ENCODE measurements around the gene EID3. TPM values are rescaled to one million over a fixed set of nuclear protein-coding genes. Genes with fewer than 3 reads are reported as not detected.
"Not testable (repeated sequence)": the region's sequence is repeated elsewhere in the genome, so short reads cannot be mapped to it uniquely, and the experiment has no call there.

Gene EID3
- total and polyA plus RNA-seq, 2 donors (not counting 1 experiment from before 2014, with no cell fraction given), result 2.3 to 18.0 TPM

GRCh38 chr12:104329707-104330532 lies 26.4 kb downstream of the EID3 start:
- H2AFZ ChIP-seq (ENCODE audit: low read length), result no peak overlapping the region
- H3K27me3 ChIP-seq (ENCODE audit: control insufficient read depth, insufficient read depth, low read length), result no peaks in the 10 kb centered on the region
- no peak overlapping the region for H3K4me2 ChIP-seq (ENCODE audit: extremely low read depth, insufficient read depth, low read length)
- H3K79me2 ChIP-seq (ENCODE audit: control insufficient read depth, insufficient read depth, low read length), result peaks cover 19% of the 10 kb centered on the region
- H3K36me3 ChIP-seq (ENCODE audit: control insufficient read depth, insufficient read depth, low read length), result peaks cover 19% of the 10 kb centered on the region
- no peaks in the 10 kb centered on the region for H3K4me1 ChIP-seq (ENCODE audit: control insufficient read depth, extremely low read depth, insufficient read depth, low read length)
- H3K27ac ChIP-seq (ENCODE audit: insufficient read depth, low read length), result no peak overlapping the region
- no peak overlapping the region for H3K9ac ChIP-seq (ENCODE audit: insufficient read depth, low read length)
- H4K20me1 ChIP-seq (ENCODE audit: control insufficient read depth, extremely low read depth, insufficient read depth, low read length), result no peaks in the 10 kb centered on the region
- H3K9me3 ChIP-seq (ENCODE audit: control insufficient read depth, insufficient read depth, low read depth, low read length), result no peaks in the 10 kb centered on the region
- no peak for DNase-seq (ENCODE audit: low read depth in 2 of 2)
- TF ChIP-seq EZH2 (IDR thresholded peaks at IDR 0.05; ENCODE audit: low read length, missing control alignments), result no peak
- TF ChIP-seq, protein P1, sequence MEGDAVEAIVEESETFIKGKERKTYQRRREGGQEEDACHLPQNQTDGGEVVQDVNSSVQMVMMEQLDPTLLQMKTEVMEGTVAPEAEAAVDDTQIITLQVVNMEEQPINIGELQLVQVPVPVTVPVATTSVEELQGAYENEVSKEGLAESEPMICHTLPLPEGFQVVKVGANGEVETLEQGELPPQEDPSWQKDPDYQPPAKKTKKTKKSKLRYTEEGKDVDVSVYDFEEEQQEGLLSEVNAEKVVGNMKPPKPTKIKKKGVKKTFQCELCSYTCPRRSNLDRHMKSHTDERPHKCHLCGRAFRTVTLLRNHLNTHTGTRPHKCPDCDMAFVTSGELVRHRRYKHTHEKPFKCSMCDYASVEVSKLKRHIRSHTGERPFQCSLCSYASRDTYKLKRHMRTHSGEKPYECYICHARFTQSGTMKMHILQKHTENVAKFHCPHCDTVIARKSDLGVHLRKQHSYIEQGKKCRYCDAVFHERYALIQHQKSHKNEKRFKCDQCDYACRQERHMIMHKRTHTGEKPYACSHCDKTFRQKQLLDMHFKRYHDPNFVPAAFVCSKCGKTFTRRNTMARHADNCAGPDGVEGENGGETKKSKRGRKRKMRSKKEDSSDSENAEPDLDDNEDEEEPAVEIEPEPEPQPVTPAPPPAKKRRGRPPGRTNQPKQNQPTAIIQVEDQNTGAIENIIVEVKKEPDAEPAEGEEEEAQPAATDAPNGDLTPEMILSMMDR (conservative IDR thresholded peaks at IDR 0.05 in 1 of 2, IDR thresholded peaks at IDR 0.05 in 1 of 2; ENCODE audit: low read depth in 1 of 2, low read length in 2 of 2), result no peak
- no peak overlapping the region for H3K4me3 ChIP-seq (replicated peaks in 1 of 4; ENCODE audit: control extremely low read depth in 1 of 4, insufficient read depth in 1 of 4, low read depth in 3 of 4, low read length in 4 of 4)

DNA sequence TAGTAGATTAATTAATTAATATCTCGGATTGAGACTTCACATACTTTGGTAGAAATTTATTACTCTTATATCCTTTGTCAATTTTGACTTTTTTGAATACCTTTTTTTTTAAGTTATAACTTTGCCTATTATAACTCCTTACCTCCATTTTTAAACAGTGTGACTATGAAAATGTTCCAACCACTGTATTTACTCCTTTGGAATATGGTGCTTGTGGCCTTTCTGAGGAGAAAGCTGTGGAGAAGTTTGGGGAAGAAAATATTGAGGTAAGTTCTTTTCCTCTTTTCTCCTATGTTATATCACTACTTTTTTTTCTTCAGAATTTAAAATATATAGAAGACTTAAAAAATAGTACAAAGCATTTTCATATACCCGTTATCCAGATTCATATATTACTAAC lies 27.8 kb downstream of the EID3 start:
- Histone ChIP-seq H4K20me1 (ENCODE audit: control insufficient read depth, extremely low read depth, insufficient read depth, low read length) (no peaks in the 10 kb centered on the region), H3K4me1 (ENCODE audit: control insufficient read depth, extremely low read depth, insufficient read depth, low read length) (no peaks in the 10 kb centered on the region), H3K9me3 (ENCODE audit: control insufficient read depth, insufficient read depth, low read depth, low read length) (no peaks in the 10 kb centered on the region), H3K79me2 (ENCODE audit: control insufficient read depth, insufficient read depth, low read length) (peaks cover 17% of the 10 kb centered on the region), H3K4me2 (ENCODE audit: extremely low read depth, insufficient read depth, low read length) (no peak overlapping the region), H3K9ac (ENCODE audit: insufficient read depth, low read length) (no peak overlapping the region), H3K27me3 (ENCODE audit: control insufficient read depth, insufficient read depth, low read length) (no peaks in the 10 kb centered on the region), H3K4me3 (replicated peaks in 1 of 4; ENCODE audit: control extremely low read depth in 1 of 4, insufficient read depth in 1 of 4, low read depth in 3 of 4, low read length in 4 of 4) (no peak overlapping the region), H2AFZ (ENCODE audit: low read length) (no peak overlapping the region), H3K27ac (ENCODE audit: insufficient read depth, low read length) (no peak overlapping the region), H3K36me3 (ENCODE audit: control insufficient read depth, insufficient read depth, low read length) (peaks cover 16% of the 10 kb centered on the region)
- TF ChIP-seq EZH2 (IDR thresholded peaks at IDR 0.05; ENCODE audit: low read length, missing control alignments), result no peak
- TF ChIP-seq, protein P1 (conservative IDR thresholded peaks at IDR 0.05 in 1 of 2, IDR thresholded peaks at IDR 0.05 in 1 of 2; ENCODE audit: low read depth in 1 of 2, low read length in 2 of 2), result no peak
- no peak for DNase-seq (ENCODE audit: low read depth in 2 of 2)

DNA sequence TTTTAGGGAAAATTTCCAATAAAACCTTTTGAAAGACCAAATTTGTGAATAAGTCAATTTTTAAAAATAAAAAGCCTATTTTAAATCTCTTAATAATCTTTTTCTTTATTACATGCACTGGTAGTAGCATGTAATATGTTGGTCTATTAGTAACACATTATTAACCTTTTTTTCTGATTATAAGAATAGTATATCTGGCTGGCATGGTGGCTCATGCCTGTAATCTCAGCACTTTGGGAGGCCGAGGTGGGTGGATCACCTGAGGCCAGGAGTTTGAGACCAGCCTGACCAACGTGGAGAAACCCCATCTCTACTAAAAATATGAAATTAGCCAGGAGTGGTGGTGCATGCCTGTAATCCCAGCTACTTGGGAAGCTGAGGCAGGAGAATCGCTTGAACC lies 28.7 kb downstream of the EID3 start:
- H4K20me1 ChIP-seq (ENCODE audit: control insufficient read depth, extremely low read depth, insufficient read depth, low read length); H3K4me1 ChIP-seq (ENCODE audit: control insufficient read depth, extremely low read depth, insufficient read depth, low read length); H2AFZ ChIP-seq (ENCODE audit: low read length); DNase-seq (ENCODE audit: low read depth in 2 of 2); H3K27ac ChIP-seq (ENCODE audit: insufficient read depth, low read length); H3K4me2 ChIP-seq (ENCODE audit: extremely low read depth, insufficient read depth, low read length); H3K4me3 ChIP-seq (replicated peaks in 1 of 4; ENCODE audit: control extremely low read depth in 1 of 4, insufficient read depth in 1 of 4, low read depth in 3 of 4, low read length in 4 of 4); H3K9me3 ChIP-seq (ENCODE audit: control insufficient read depth, insufficient read depth, low read depth, low read length); H3K9ac ChIP-seq (ENCODE audit: insufficient read depth, low read length); H3K27me3 ChIP-seq (ENCODE audit: control insufficient read depth, insufficient read depth, low read length): not testable (repeated sequence)
- H3K79me2 ChIP-seq (ENCODE audit: control insufficient read depth, insufficient read depth, low read length), result peaks cover 21% of the 10 kb centered on the region
- peaks cover 18% of the 10 kb centered on the region for H3K36me3 ChIP-seq (ENCODE audit: control insufficient read depth, insufficient read depth, low read length)

Measured in fibroblast of lung (primary cell).